GM18526 (cell line): ENCODE data around the gene SSTR4.

Source experiments
- POLR2A ChIP-seq: IDR thresholded peaks from 3 replicates; pipeline ENCODE4 v1.6.1; 2011; ENCODE audit not compliant: insufficient read length; ENCODE audit errors: extremely low read depth

The SSTR4 gene

GRCh38 chr20:23083553-23084220 lies 48.6 kb downstream of the SSTR4 start:
- TF ChIP-seq POLR2A: no peak

- no peak for TF ChIP-seq POLR2A
Measured at GRCh38 chr20:23084282-23084844, 49.3 kb downstream of the SSTR4 start.

- TF ChIP-seq POLR2A: no peak
Measured at GRCh38 chr20:23084845-23085365, 49.8 kb downstream of the SSTR4 start.

GRCh38 chr20:23085436-23086055 lies 50.4 kb downstream of the SSTR4 start:
- no peak for TF ChIP-seq POLR2A

GRCh38 chr20:23086056-23086566 lies 51.0 kb downstream of the SSTR4 start, which contains the start of gene CD93:
Gene CD93, minus strand, starts transcription at chr20:23086324. Its CDS starts 132 bp downstream, at chr20:23086192.
- TF ChIP-seq POLR2A: no peak

GRCh38 chr20:23086931-23087411 lies 51.9 kb downstream of the SSTR4 start:
- no peak for TF ChIP-seq POLR2A

- TF ChIP-seq POLR2A: no peak
Measured at GRCh38 chr20:23087587-23088251, 52.6 kb downstream of the SSTR4 start.
